ENCODE results near the gene TBC1D16. TPM values are rescaled to one million over a fixed set of nuclear protein-coding genes. Genes with fewer than 3 reads are reported as not detected.
A peak's percentile ranks its signal among the peaks of the same experiment; 100 is the strongest.
"Not testable (repeated sequence)": the region's sequence is repeated elsewhere in the genome, so short reads cannot be mapped to it uniquely, and the experiment has no call there.

Gene TBC1D16
- polyA plus RNA-seq, 1 donor, result 37.2 TPM

DNA sequence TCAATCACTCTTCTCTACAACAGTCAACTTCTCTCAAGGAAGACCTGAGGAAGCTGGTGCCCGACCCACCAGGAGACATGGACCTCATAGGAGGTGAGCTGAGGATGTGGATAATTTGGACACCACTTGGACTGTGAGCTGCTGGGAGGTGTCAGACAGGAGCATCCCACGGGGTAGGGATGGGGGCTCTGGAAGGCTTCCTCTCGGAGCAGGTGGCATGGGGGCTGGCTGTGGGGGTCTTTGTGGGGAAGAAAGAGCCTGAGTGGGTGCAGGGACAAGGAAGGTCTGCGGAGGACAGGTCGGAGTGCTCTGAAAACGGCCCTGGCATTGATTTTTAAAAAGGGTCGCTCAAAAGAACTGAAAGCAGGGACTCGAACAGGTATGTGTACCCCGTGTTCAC lies 64.0 kb downstream of the TBC1D16 start:
- no peak for DNase-seq

DNA sequence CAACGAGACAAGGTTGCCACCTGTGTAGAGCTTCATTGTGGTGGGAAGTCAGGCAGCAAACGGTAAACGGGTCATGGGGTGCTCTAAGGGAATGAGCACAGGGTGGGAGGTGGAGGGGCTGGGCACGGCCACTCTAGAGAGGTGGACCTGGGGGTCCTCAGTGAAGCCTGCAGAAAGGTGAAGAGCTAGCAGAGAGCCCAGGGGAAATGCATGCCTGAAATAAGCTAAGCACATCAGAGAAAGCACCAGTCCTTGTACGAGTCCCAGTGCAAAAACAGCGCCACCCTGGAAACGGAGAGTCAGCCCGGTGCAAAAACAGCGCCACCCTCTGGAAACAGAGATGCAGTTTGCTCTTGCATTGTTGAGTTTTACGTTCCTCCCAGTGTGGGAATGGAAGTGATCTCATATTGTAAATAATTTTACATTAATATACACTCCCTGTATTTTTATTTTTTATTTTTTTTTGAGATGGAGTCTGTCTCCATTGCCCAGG lies 65.0 kb downstream of the TBC1D16 start:
- DNase-seq, result no peak

DNA sequence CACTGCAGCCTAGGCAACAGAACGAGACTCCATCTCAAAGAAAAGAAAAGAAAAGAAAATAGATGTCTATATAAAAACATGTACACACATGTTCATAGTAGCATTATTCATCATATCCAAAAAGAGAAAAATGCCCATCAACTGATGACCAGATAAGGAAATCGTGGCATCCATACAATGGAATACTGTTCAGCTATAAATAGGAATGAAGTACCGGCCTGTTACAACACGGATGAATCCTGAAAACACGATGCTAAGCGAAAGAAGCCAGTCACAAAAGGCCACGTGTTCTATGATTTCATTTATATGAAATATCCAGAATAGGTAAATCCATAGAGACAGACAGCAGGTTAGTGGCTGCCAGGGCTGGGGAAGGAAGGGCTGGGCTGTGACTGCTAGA lies 65.8 kb downstream of the TBC1D16 start:
- no peak for DNase-seq

DNA sequence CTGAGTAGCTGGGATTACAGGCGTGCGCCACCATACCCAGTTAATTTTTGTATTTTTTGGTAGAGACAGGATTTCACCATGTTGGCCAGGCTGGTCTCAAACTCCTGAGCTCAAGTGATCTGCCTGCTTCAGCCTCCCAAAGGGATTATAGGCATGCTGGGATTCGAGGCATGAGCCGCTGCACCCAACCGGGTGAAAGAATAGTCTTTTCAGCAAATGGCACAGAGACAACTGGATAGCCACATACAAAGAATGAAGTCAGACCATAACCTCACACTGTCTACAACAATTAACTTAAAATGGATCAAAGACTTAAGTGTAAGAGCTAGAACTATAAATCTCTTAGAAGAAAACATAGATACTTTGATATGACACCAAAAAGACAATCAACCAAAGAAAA lies 67.6 kb downstream of the TBC1D16 start:
- no peak for DNase-seq

DNA sequence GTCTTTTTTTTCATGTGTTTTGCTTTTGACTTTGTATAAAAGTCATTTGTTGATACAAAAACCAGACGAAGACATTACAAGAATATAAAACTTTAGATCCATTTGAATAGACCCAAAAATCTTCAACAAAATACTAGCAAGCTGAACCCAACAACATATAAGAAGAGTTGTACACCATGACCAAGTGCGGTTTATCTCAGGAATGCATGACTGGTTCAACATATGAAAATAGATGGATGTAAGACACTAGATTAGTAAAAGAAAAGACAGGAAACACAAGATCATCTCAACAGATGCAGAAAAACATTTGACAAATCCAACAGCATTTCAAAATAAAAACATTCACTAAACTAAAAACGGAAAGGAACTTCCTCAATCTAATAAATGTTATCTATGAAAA lies 69.0 kb downstream of the TBC1D16 start:
- DNase-seq, result no peak

DNA sequence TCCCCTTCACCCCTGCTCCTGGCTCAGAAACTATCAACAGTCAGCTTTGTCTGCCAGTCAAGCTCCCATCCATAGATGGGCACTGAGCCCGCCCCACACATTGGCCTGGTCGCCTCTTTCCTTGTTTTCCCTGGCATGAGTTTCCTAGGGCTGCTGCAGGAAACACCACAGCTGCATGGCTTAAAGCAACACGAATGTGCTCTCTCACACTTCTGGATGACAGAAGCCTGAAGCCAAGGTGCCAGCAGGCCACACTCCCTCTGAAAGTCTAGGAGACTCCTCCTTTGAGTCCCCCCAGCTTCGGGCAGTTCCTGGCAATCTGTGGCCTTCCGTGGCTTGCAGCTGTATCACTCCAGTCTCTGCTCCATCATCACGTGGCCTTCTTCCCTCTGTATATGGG lies 69.9 kb downstream of the TBC1D16 start:
- DNase-seq, result peak; percentile 32

DNA sequence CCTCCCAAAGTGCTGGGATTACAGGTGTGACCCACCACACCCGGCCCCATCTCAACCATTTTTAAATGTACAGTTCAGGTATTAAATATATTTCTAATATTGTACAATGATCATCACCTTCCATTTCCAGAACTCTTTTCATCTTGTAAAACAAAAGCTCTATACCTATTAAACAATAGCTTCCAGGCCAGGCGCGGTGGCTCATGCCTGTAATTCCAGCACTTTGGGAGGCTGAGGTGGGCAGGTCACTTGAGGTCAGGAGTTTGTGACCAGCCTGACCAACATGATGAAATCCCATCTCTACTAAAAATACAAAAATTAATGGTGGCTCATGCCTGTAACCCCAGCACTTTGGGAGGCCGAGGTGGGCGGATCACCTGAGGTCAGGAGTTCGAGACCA lies 73.2 kb downstream of the TBC1D16 start:
- not testable (repeated sequence) for DNase-seq

DNA sequence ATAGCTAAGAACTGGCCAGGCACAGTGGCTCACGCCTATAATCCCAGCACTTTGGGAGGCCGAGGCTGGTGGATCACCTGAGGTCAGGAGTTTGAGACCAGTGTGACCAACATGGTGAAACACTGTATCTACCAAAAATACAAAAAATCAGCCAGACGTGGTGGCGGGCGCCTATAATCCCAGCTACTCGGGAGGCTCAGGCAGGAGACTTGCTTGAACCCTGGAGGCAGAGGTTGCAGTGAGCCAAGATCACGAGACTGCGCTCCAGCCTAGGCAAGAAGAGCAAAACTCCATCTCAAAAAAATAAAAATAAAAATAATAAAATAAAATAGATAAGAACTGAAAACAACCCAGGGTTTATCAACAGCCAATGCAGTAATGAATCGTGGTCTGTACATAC lies 74.1 kb downstream of the TBC1D16 start:
- DNase-seq, result not testable (repeated sequence)

DNA sequence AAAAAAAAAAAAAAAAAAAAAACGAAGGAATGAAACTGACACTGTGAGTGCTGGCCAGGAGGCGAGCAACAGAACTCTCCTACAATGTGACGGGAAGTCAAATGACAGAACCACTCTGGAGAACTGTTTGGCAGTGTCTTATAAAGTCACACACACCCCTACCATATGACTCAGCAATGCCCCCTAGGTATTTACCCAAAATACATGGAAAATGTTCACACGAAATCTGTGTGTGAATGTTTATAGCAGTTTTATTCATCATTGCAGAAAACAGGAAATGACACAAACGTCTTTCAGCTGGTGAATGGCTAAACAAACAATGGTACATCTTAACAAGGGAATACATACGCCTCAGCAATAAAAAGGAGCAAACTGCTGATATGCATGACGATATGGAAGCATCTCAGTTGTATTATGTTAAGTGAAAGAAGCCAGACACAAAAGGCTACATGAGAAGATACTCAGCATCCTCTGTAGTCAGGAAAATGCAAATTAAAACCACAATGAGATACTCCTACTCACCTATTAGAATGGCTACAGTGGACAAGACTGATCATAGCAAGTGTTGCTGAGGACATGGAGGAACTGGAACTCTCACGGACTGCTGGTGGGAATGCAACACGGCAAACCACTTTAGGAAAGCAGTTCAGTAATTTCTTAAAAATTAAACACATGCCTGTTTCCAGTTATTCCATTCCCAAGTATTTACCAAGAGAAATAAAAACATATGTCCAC lies 74.7 kb downstream of the TBC1D16 start:
- no peak for DNase-seq

DNA sequence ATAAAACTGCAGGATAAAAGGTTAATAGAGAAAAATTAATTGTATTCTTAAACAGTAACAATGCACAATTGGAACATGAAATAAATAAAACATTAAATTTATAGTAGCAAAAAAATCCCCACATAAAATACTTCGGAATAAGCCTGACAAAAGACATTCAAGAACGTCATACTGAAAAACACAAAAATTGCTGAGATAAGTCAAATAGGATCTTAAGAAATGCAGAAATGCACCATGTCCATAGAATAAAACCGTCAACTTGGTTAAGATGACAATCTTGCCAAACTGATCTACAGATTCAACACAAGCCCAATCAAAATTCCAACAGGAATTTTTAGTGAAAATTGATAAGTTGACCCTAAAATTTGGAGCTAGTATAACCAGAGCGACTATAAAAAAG lies 76.6 kb downstream of the TBC1D16 start:
- DNase-seq, result no peak

DNA sequence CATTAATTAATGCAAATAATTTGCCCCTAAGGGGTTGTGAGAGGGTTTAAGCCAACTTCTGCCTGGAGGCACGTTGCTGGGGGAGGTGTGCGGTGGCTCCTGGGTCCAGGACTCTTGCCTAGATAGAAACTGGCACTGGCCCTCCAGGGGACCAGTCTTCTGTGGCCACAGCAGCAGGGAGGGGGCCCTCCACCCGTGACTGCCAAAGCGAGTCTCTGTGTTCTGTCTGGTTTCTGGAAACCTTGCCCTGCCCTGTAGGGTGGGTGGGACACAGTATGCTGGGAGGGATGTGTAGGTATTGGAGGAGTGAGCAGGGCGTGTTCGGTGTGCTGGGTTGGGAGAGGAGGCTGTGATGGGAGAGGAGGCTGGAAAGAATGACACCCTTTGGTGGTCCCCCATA lies 78.8 kb downstream of the TBC1D16 start:
- DNase-seq, result no peak

DNA sequence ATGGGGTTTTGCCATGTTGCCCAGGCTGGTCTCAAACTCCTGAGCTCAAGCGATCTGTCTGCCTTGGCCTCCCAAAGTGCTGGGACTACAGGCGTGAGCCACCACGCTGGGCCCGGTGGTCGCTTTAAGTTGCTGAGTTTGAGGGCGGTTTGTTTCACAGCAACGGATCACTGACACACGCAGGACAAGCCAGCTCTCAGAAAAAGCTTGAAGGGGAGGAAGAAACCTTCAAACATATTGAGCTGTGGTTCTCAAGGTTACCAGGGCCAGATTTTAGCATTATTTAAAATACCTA lies 79.3 kb downstream of the TBC1D16 start:
- not testable (repeated sequence) for DNase-seq

DNA sequence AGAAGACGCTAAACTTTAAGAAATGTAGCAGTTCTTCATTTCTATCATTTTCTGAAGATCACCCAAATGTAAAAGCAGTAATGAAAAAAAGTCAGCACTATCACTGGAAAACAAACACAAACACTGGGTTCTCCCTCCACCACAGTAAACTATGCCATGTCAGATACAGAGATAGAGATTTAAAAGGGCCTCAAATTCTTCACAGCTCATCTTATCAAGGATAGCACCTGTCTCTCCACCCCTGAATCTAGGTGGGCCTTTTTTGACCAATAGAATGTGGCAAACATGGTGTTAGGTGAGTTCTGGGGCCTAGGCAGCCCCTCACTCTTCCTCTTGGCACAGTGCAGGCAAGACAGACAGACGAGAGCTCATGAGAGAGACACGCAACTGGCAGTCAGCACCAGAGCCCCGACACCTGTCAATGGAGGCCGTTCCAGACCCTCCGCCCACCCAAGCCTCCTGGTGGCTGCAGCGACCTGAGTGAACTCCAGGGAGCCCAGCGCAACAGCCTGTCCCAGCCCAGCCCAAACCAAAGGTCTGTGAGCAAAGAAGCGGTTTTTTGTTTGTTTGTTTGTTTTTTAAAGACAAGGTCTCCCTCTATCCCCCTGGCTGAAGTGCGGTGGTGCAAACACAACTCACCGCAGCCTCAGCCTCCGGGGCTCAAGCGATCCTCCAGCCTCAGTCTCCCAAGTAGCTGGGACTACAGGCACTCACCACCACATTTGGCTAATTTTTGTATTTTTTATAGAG lies 79.8 kb downstream of the TBC1D16 start:
- DNase-seq, result no peak

DNA sequence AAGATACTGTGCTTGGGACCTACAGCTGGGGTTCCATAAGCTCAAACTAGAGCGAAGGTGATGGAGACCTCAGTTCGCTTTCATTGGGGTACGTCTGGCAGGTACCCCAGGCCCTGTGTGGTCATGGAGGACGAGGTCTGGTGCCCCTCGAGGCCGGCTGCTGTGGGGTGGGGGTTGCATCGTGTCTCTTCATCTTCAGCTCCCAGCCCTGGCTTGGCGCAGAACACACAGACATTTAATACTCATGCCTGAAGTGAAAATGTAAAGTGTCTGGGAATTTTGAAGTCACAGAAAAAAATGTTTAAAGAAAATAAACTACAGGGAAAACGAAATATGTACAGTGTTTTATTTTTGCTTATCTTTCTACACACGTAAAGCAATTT lies 80.5 kb downstream of the TBC1D16 start:
- no peak for DNase-seq

DNA sequence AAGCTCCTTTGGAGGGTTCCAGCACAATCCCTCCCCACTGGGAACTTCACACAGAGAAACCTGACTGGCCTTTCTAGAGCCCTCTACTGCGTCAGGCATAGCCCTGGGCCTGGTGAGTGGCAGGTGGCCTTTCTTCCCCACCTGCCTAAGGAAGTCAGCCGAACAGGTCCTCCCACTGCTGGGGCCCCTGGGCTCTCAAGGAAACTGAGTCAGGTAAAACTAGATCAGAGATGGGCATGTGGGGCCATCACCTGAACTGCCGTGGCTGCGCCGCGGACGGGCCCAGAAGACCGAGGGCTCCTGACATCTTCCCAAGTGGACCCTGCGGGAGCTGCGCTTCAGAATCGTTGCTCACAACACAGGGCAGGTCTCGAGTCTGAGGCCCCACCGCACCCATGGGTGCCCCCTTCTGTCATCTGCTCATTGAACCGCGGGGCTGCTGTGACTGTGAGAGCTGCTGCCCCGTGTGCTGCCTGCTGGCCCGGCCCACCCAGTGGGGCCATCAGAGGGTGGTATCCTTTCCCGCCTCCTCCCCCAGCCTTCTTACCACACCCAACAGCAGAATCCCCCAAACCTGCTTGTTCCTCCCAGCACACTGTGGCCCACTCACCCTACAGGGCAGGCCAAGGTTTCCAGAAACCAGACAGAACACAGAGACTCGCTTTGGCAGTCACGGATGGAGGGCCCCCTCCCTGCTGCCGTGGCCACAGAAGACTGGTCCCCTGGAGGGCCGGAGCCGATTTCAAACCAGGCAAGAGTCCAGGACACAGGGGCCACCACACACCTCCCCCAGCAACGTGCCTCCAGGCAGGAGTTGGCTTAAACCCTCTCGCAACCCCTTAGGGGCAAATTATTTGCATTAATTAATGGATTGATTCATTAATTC lies 81.1 kb downstream of the TBC1D16 start:
- DNase-seq, result no peak

DNA sequence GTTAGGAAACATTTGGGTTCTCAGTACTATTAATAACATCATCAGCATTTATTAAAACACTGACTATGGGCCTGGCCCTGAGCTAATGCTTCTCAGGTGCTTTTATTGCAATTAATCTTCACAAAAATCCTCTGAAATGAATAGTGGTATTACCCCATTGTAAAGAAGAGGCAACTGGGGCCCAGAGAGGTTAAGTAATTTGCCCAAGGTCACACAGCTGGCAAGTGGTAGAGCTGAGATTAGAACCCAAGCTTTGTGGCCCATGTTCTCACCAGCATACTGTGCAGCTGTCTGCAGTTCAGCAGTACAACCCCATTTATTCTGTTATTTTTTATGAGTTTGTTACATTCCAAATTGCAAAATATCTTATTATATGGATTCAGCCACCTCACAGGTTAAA lies 82.3 kb downstream of the TBC1D16 start:
- DNase-seq, result no peak

DNA sequence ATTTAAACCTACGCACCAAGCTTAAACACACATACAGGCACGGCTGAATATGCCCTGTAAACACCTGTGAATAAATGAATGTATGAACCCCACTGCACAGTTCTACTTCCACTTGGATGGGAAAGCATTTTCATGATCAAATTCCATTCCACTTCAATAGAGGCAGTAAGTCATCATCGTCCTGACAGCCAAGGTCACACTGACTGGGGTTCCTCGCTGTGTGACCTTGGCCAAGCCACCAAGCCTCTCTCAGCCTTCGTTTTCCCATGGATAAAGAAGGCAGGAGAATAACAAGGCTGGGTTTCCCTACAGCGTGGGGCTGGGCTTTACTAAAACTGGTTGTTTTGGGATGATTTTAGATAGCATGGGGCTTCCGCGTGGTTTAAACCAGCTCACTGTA lies 82.8 kb downstream of the TBC1D16 start:
- DNase-seq, result no peak

DNA sequence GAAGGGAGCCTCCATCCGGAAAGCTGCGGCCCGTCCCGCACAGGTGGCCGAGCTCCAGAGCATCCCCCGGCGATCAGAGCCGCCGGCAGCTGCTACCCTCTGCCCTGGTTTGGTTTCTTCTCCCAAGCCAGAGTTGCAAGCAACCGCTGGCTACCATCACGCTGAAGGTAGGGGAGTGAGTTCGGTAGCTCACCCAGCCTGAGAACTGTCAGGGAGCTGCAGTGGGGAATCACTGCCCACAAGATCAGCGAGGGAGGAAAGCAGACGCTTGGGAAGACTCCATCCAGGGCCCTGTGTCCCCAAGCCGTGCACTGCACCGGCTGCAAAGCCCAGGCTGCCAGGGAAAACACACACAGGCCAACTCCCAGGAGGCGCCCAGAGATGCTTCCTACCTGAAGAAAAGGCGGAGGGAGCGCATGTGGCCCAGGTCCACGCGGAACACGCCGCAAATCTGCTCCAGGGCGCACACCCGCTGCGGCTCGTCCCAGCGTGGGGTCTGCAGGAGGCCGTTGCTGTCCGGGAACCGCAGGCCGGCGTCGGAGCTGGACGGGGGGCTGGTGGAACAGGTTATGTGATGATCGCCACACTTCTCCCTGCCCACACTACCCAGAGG lies 83.3 kb downstream of the TBC1D16 start:
- no peak for DNase-seq

DNA sequence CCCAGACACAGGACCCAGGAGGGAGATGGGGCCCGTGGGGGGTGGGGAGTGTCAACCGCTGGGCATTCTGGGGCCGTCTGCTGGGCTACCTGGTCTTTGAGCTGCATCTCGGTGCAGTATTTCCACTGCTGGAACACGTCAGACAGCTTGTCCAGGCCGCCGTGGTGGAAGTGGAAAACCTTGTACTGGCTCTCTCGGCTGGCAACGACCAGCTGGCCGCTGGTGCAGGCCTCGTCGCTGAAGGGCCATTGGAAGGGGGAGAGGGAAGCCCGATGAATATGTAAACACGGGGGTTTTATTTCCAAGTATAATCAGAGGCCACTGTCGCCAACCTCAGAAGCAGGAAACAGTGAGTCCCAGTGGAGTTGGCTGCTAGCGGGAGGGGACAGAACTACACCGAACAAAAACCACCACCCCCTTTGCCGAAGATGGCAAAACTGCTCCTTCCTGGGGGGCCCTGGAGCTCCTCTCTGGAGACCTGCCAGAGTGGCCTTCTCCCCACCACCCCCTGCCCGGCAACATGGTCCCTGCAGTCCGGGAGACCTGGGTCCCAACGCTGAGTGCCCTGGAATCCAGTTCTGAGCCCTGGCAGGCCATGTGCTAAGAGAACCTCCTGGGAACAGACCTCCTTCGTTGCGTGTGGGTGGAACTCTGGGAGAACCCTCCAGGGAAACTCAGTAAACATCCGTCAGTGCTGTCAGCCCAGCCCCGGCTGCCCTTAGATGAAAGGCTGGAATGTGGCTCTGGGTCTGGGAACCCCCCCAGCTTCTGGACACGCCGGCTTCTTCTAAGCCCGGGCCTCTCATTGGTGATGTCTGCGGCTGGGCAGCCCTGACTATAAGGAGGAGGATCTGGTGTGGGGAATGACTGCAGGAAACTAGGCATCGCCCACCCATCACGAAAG lies 84.1 kb downstream of the TBC1D16 start:
- peak; percentile 60 for DNase-seq

DNA sequence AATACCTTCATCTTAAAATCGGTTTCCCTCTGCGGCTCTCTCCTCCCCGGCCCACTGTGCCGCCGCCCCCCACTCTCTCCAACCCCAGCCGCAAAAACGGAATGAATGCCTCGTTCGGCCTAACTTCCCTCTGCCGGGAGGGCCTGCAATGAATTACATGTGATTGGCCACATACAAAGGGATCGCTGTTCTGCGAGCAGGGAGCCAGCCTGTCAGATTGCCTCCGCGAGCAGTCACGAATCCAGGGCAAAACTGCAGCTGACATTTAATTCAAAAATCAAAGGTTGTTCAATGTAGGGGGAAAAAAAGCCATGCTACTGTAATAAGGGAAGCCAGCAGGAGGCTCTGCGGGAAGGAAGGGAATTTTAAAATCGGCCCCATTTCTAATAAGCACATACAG lies 84.9 kb downstream of the TBC1D16 start:
- no peak for DNase-seq

DNA sequence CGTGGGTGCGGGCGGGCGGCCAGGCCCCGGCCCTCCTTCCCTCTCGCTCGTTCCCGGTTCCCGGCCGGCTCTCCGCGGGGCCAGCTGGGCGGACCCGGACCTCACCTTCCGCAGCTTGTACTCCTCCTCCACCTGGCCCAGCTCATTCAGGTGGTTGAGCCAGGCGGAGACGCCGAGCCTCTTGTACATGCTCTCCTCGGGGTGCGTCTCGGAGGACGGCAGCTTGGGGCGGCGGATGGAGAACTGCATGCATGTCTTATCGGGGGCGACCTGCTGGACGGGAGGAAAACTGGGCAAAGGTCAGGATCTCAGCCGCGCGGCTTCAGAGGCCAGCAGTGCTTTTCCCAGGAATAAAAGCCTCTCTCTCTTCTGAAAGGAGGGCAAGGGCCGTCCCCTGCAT lies 85.4 kb downstream of the TBC1D16 start:
- no peak for DNase-seq

Measured in hindlimb muscle (tissue), 1 donor.